ENCODE measurements around the gene STAT5A.

The STAT5A gene

DNA sequence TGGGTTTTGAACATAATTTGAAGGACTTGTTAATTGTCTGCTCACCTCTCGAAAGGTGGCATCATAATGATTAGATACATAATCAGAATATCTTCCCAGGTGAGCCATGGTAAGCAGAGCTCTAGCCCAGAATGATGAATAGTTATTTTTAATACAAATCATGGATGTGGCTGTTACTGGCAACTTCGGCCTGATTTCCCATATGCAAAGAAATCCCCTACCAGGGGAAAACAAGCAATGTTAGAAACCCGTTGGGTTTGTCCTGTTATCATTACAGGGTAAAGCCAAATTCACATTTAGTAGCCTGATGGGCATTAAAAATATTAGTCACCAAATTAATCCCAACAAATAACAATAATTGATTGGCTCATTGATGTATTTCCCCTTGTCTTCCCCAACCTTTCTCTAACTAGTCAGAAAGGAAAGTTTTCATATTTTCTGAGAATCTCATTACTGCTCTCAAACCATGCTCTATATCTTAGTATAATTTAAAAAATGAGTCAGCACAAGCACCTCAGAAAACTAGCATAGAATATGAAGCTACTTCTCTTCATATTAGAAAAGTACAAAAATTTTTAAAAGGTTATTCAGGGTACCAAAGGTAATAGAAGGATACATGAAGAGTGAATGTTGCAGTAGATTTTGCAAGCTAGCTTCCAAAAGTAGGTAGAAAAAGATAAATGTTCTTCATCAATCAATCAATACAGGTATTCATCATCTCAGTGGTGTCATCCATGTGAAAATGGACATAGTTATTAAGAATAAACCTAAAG is 17.1 kb upstream of the STAT5A start:
- POLR2A ChIA-PET: no interaction called here
- H3K4me3 ChIP-seq (ENCODE audit: low read depth, low read length): no peak overlapping the region
- TF ChIP-seq ZNF830 (tag by site-specific recombination; IDR thresholded peaks at IDR 0.05; ENCODE audit: low read depth): no peak
- H3K9me3 ChIP-seq (ENCODE audit: control insufficient read depth, insufficient read depth, low read depth, low read length): no peaks in the 10 kb centered on the region
- peaks cover 52% of the 10 kb centered on the region for H3K4me1 ChIP-seq (ENCODE audit: control insufficient read depth, insufficient read depth, low read length)
- H3K36me3 ChIP-seq (ENCODE audit: control insufficient read depth in 2 of 2, insufficient read depth in 1 of 2, low read length in 2 of 2): no peaks in the 10 kb centered on the region
- CTCF ChIA-PET: interaction anchor here (0.6 to 3.1 kb wide), 4 partner anchors 20 to 49 kb away, joined by 3 to 10 read pairs (median 8); no protein-coding TSS in a partner anchor
- no peak overlapping the region for H3K27ac ChIP-seq (ENCODE audit: extremely low read depth, low read depth, low read length)

DNA sequence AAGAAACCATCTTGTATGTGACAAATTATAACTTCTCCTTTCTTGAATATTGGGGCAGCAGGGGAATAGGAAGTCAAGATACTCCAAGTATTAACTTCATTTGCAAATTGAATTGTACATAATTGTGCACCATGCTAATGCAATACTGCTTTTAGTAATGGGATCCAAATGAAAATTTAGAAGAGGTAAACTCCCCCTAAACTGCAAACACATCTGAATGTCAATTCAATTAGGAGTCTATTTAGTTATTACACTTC is 16.6 kb upstream of the STAT5A start:
- ChIA-PET POLR2A (no interaction called here), CTCF (interaction anchor here (3.1 kb wide), 1 partner anchor 49 kb away, joined by 9 read pairs; no protein-coding TSS in a partner anchor)
- peaks cover 49% of the 10 kb centered on the region for H3K4me1 ChIP-seq (ENCODE audit: control insufficient read depth, insufficient read depth, low read length)
- no peak overlapping the region for H3K27ac ChIP-seq (ENCODE audit: extremely low read depth, low read depth, low read length)
- H3K9me3 ChIP-seq (ENCODE audit: control insufficient read depth, insufficient read depth, low read depth, low read length): no peaks in the 10 kb centered on the region
- no peak for TF ChIP-seq KLF7 (tag by site-specific recombination; IDR thresholded peaks at IDR 0.05; ENCODE audit: borderline replicate concordance)
- no peak for TF ChIP-seq ZNF561 (tag by site-specific recombination; IDR thresholded peaks at IDR 0.05; ENCODE audit: borderline replicate concordance)
- TF ChIP-seq TRIM28 (IDR thresholded peaks at IDR 0.05; ENCODE audit: borderline replicate concordance, low read length): no peak
- no peak for TF ChIP-seq ZNF549 (tag by site-specific recombination; IDR thresholded peaks at IDR 0.05)
- no peak for TF ChIP-seq ZNF658 (tag by site-specific recombination; IDR thresholded peaks at IDR 0.05)
- TF ChIP-seq, protein P1, sequence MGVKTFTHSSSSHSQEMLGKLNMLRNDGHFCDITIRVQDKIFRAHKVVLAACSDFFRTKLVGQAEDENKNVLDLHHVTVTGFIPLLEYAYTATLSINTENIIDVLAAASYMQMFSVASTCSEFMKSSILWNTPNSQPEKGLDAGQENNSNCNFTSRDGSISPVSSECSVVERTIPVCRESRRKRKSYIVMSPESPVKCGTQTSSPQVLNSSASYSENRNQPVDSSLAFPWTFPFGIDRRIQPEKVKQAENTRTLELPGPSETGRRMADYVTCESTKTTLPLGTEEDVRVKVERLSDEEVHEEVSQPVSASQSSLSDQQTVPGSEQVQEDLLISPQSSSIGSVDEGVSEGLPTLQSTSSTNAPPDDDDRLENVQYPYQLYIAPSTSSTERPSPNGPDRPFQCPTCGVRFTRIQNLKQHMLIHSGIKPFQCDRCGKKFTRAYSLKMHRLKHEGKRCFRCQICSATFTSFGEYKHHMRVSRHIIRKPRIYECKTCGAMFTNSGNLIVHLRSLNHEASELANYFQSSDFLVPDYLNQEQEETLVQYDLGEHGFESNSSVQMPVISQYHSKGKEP (tag by site-specific recombination; IDR thresholded peaks at IDR 0.05): no peak
- no peak for TF ChIP-seq ZNF324 (tag by site-specific recombination; IDR thresholded peaks at IDR 0.05)
- no peak for TF ChIP-seq ZNF112 (tag by site-specific recombination; IDR thresholded peaks at IDR 0.05)
- no peak for TF ChIP-seq ZNF560 (tag by site-specific recombination; IDR thresholded peaks at IDR 0.05; ENCODE audit: borderline replicate concordance)
- no peak for TF ChIP-seq ZNF138 (tag by site-specific recombination; IDR thresholded peaks at IDR 0.05; ENCODE audit: borderline replicate concordance)
- TF ChIP-seq ZNF239 (tag by site-specific recombination; IDR thresholded peaks at IDR 0.05): no peak
- TF ChIP-seq GLI4 (tag by site-specific recombination; IDR thresholded peaks at IDR 0.05): no peak
- no peak for TF ChIP-seq PRDM1 (tag by site-specific recombination; IDR thresholded peaks at IDR 0.05)
- no peak overlapping the region for H3K4me3 ChIP-seq (ENCODE audit: low read depth, low read length)
- no peaks in the 10 kb centered on the region for H3K36me3 ChIP-seq (ENCODE audit: control insufficient read depth in 2 of 2, insufficient read depth in 1 of 2, low read length in 2 of 2)

- H3K4me3 ChIP-seq (ENCODE audit: low read depth, low read length): no peak overlapping the region
These were observed 16.0 kb upstream of the STAT5A start for GRCh38 chr17:42272162-42272907.

More at GRCh38 chr17:42272162-42272907, 16.0 kb upstream of the STAT5A start:
- peaks cover 46% of the 10 kb centered on the region for H3K4me1 ChIP-seq (ENCODE audit: control insufficient read depth, insufficient read depth, low read length)
- H3K36me3 ChIP-seq (ENCODE audit: control insufficient read depth in 2 of 2, insufficient read depth in 1 of 2, low read length in 2 of 2): no peaks in the 10 kb centered on the region
- TF ChIP-seq KLF17 (tag by site-specific recombination; IDR thresholded peaks at IDR 0.05) (no peak), ZNF184 (tag by site-specific recombination; IDR thresholded peaks at IDR 0.05) (no peak), ZNF660 (tag by site-specific recombination; IDR thresholded peaks at IDR 0.05) (0 out of 2 replicates have a peak, but pooled peaks have one; percentile 3), ZNF791 (tag by site-specific recombination; IDR thresholded peaks at IDR 0.05) (no peak)
- ChIA-PET POLR2A (no interaction called here), CTCF (interaction anchor here (0.7 to 3.1 kb wide), 2 partner anchors 34 to 50 kb away, joined by 3 to 9 read pairs; no protein-coding TSS in a partner anchor)
- no peak overlapping the region for H3K27ac ChIP-seq (ENCODE audit: extremely low read depth, low read depth, low read length)
- no peaks in the 10 kb centered on the region for H3K9me3 ChIP-seq (ENCODE audit: control insufficient read depth, insufficient read depth, low read depth, low read length)
